Right forelimb (tissue), 1 donor: ENCODE measurements around the gene ULK4.

Source experiments
- DNase-seq: peaks from one replicate; pipeline ENCODE4 v3.0.0-alpha.2; 2018

ULK4 gene

GRCh38 chr3:41241800-41242571 is 719.9 kb downstream of the ULK4 start:
- no peak for DNase-seq

- no peak for DNase-seq
Measured at GRCh38 chr3:41241161-41241560, 720.7 kb downstream of the ULK4 start.

- DNase-seq, result no peak
Measured at GRCh38 chr3:41239587-41239986, 722.3 kb downstream of the ULK4 start.

- DNase-seq, result no peak
Measured at GRCh38 chr3:41237907-41238306, 724.0 kb downstream of the ULK4 start.

- no peak for DNase-seq
Measured at GRCh38 chr3:41236228-41236627, 725.7 kb downstream of the ULK4 start.

- DNase-seq, result no peak
Measured at GRCh38 chr3:41234823-41235721, 726.8 kb downstream of the ULK4 start.

- DNase-seq, result no peak
Measured at GRCh38 chr3:41224120-41224806, 737.6 kb downstream of the ULK4 start.

- no peak for DNase-seq
Measured at GRCh38 chr3:41223691-41224090, 738.2 kb downstream of the ULK4 start.

GRCh38 chr3:41223078-41223477 is 738.8 kb downstream of the ULK4 start:
- DNase-seq, result no peak

GRCh38 chr3:41222501-41222900 is 739.4 kb downstream of the ULK4 start:
- no peak for DNase-seq

GRCh38 chr3:41222012-41222411 is 739.9 kb downstream of the ULK4 start:
- DNase-seq, result no peak

GRCh38 chr3:41220906-41221677 is 740.8 kb downstream of the ULK4 start:
- DNase-seq, result no peak

GRCh38 chr3:41219424-41219823 is 742.5 kb downstream of the ULK4 start:
- no peak for DNase-seq

GRCh38 chr3:41216993-41217392 is 744.9 kb downstream of the ULK4 start:
- no peak for DNase-seq

GRCh38 chr3:41216422-41216821 is 745.5 kb downstream of the ULK4 start:
- DNase-seq, result no peak

GRCh38 chr3:41213588-41213987 is 748.3 kb downstream of the ULK4 start:
- DNase-seq, result no peak

- no peak for DNase-seq
Measured at GRCh38 chr3:41212088-41212487, 749.8 kb downstream of the ULK4 start.

GRCh38 chr3:41210966-41211365 is 750.9 kb downstream of the ULK4 start:
- DNase-seq, result no peak

- DNase-seq, result no peak
Measured at GRCh38 chr3:41209646-41210045, 752.3 kb downstream of the ULK4 start.

GRCh38 chr3:41208507-41209220 is 753.2 kb downstream of the ULK4 start:
- DNase-seq, result no peak

GRCh38 chr3:41207355-41207754 is 754.5 kb downstream of the ULK4 start:
- DNase-seq, result no peak

GRCh38 chr3:41205591-41205990 is 756.3 kb downstream of the ULK4 start:
- DNase-seq, result no peak
